ENCODE measurements around the gene IQGAP2. TPM values are rescaled to one million over a fixed set of nuclear protein-coding genes. Genes with fewer than 3 reads are reported as not detected.
A peak's percentile ranks its signal among the peaks of the same experiment; 100 is the strongest.

The IQGAP2 gene
- total RNA-seq, 3 donors from 2014 or later (not counting 1 experiment from before 2014, with no cell fraction given), result 172 to 218 (median 207) TPM

- H3K27me3 ChIP-seq (ENCODE audit: control insufficient read depth, insufficient read depth, low read length), result no peaks in the 10 kb centered on the region
- ATAC-seq (no peak), DNase-seq (no peak)
- no peak overlapping the region for H3K27ac ChIP-seq (ENCODE audit: low read length)
- peaks cover 30% of the 10 kb centered on the region for H3K36me3 Mint-ChIP-seq
- TF ChIP-seq, protein P1, sequence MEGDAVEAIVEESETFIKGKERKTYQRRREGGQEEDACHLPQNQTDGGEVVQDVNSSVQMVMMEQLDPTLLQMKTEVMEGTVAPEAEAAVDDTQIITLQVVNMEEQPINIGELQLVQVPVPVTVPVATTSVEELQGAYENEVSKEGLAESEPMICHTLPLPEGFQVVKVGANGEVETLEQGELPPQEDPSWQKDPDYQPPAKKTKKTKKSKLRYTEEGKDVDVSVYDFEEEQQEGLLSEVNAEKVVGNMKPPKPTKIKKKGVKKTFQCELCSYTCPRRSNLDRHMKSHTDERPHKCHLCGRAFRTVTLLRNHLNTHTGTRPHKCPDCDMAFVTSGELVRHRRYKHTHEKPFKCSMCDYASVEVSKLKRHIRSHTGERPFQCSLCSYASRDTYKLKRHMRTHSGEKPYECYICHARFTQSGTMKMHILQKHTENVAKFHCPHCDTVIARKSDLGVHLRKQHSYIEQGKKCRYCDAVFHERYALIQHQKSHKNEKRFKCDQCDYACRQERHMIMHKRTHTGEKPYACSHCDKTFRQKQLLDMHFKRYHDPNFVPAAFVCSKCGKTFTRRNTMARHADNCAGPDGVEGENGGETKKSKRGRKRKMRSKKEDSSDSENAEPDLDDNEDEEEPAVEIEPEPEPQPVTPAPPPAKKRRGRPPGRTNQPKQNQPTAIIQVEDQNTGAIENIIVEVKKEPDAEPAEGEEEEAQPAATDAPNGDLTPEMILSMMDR (IDR thresholded peaks at IDR 0.05), result no peak
- H3K36me3 ChIP-seq (ENCODE audit: control insufficient read depth, insufficient read depth, low read length), result peaks cover 61% of the 10 kb centered on the region
- no peaks in the 10 kb centered on the region for H3K9me3 ChIP-seq (ENCODE audit: control insufficient read depth, insufficient read depth, low read length)
- no peaks in the 10 kb centered on the region for H3K9me3 Mint-ChIP-seq
- peaks cover 11 to 26% of the 10 kb centered on the region in 2 donors for H3K4me1 Mint-ChIP-seq
- H3K4me3 Mint-ChIP-seq, result no peak overlapping the region
- no peak overlapping the region for H3K4me3 ChIP-seq (ENCODE audit: low read length)
- H3K4me1 ChIP-seq (ENCODE audit: control insufficient read depth, insufficient read depth, low read length), result no peaks in the 10 kb centered on the region
- H3K27me3 Mint-ChIP-seq (ENCODE audit: low read depth in 2 of 2), result no peaks in the 10 kb centered on the region
- intact Hi-C loops (cut with micrococcal nuclease), result no loop called here
- peak overlapping the region; percentile 8 to 52 for H3K27ac Mint-ChIP-seq
- 100% methylated on average over 2 of the region's 3 CpGs for WGBS (ENCODE audit: insufficient coverage)
These were observed 282.6 kb downstream of the IQGAP2 start for GRCh38 chr5:76685704-76686103.

DNA sequence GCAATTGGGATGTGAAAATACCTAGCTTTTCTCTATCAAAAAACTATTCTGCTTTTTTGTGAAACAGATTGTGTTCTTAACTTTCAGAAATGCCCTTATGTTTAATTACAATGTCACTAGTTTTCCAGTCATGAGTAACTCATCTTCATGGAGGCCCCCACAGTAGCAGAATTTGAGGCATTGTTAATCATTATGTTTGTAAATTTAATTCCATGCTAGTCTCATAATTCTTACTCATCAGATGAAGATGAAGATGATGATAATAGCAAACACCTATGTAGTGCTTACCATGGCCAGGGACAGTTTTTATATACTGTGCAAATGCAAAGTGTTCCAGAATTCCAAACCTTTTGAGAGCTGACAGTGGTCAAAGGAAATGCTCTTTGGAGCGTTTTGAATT lies 285.1 kb downstream of the IQGAP2 start:
- Histone ChIP-seq H3K27ac (ENCODE audit: low read length) (no peak overlapping the region), H3K27me3 (ENCODE audit: control insufficient read depth, insufficient read depth, low read length) (no peaks in the 10 kb centered on the region), H3K4me3 (ENCODE audit: low read length) (no peak overlapping the region), H3K36me3 (ENCODE audit: control insufficient read depth, insufficient read depth, low read length) (peaks cover 79% of the 10 kb centered on the region), H3K9me3 (ENCODE audit: control insufficient read depth, insufficient read depth, low read length) (no peaks in the 10 kb centered on the region), H3K4me1 (ENCODE audit: control insufficient read depth, insufficient read depth, low read length) (no peaks in the 10 kb centered on the region)
- WGBS (ENCODE audit: insufficient coverage), result 100% methylated on average over 1 of the region's 1 CpG
- Mint-ChIP-seq H3K36me3 (peaks cover 30% of the 10 kb centered on the region), H3K9me3 (no peaks in the 10 kb centered on the region), H3K27ac (peak overlapping the region in 1 of 2 donors; percentile 36), H3K27me3 (ENCODE audit: low read depth in 2 of 2) (no peaks in the 10 kb centered on the region), H3K4me3 (no peak overlapping the region), H3K4me1 (peaks cover 11 to 22% of the 10 kb centered on the region in 2 donors)
- DNase-seq (no peak), ATAC-seq (no peak)
- TF ChIP-seq, protein P1 (IDR thresholded peaks at IDR 0.05), result no peak
- intact Hi-C loops (cut with micrococcal nuclease), result no loop called here

DNA sequence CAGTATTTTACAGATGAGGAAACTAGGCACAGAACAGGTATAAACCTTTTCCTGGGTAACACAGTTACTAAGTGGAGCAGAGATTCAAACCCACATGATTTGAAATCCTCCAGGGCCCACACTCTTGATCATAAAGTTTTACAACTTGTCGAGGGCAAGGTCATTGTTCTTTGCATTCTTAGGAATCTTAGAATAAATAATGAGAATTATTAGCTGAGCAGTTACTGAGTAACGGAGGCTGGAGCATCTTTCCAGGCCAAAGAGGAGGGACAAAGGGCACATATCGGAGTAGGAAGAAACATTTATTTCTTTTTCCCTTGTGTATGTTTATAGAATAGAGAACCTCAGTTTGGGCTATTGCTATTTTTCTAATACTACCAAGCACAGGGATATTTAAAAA lies 285.8 kb downstream of the IQGAP2 start:
- H3K27me3 ChIP-seq (ENCODE audit: control insufficient read depth, insufficient read depth, low read length), result no peaks in the 10 kb centered on the region
- DNase-seq (no peak), ATAC-seq (no peak)
- TF ChIP-seq, protein P1 (IDR thresholded peaks at IDR 0.05), result no peak
- H3K4me3 Mint-ChIP-seq, result no peak overlapping the region
- H3K36me3 ChIP-seq (ENCODE audit: control insufficient read depth, insufficient read depth, low read length), result peaks cover 80% of the 10 kb centered on the region
- H3K27ac Mint-ChIP-seq, result no peak overlapping the region
- no peaks in the 10 kb centered on the region for H3K9me3 Mint-ChIP-seq
- no peaks in the 10 kb centered on the region for H3K4me1 ChIP-seq (ENCODE audit: control insufficient read depth, insufficient read depth, low read length)
- no peak overlapping the region for H3K27ac ChIP-seq (ENCODE audit: low read length)
- peaks cover 6 to 18% of the 10 kb centered on the region in 2 donors for H3K4me1 Mint-ChIP-seq
- WGBS (ENCODE audit: insufficient coverage), result 92% methylated on average over 3 of the region's 3 CpGs
- peaks cover 24% of the 10 kb centered on the region for H3K36me3 Mint-ChIP-seq
- no peak overlapping the region for H3K4me3 ChIP-seq (ENCODE audit: low read length)
- intact Hi-C loops (cut with micrococcal nuclease), result no loop called here
- no peaks in the 10 kb centered on the region for H3K27me3 Mint-ChIP-seq (ENCODE audit: low read depth in 2 of 2)
- H3K9me3 ChIP-seq (ENCODE audit: control insufficient read depth, insufficient read depth, low read length), result no peaks in the 10 kb centered on the region

DNA sequence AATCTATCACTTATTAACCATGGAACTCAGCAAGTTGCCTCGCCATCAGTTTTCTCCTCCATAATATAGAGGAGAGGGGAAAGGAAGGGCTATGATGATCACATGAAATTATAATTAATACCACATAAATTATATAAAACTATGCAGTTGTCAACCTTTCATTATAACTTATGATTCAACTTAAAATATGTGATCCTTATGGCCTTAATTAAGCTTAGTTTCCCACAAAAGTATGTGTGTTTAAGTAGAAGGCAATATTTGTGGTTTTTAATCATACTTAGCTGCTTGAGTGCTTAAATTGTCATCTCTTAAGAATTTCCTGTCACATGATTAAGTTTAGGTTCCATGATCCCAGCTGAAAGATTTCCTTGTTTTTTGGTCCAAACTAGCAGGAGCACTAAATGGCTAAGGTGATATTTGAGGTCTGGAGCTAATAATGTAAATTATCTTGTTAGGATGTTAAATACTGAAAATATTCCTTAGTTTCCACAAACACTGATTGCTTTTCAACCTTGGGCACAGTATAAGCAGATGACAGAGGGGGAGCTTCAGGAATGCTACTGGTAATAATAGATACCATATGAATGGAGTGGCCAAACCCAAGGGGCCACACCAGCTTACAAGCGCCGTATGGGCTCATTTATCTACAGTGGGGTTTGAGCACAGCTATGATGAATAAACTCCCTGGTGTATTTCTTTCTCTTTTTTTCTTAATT lies 286.4 kb downstream of the IQGAP2 start:
- WGBS (ENCODE audit: insufficient coverage), result 96% methylated on average over 2 of the region's 3 CpGs
- intact Hi-C loops (cut with micrococcal nuclease), result no loop called here
- DNase-seq, result no peak
- no peaks in the 10 kb centered on the region for H3K9me3 Mint-ChIP-seq
- peaks cover 6 to 13% of the 10 kb centered on the region in 2 donors for H3K4me1 Mint-ChIP-seq
- no peaks in the 10 kb centered on the region for H3K9me3 ChIP-seq (ENCODE audit: control insufficient read depth, insufficient read depth, low read length)
- H3K4me3 ChIP-seq (ENCODE audit: low read length), result no peak overlapping the region
- TF ChIP-seq, protein P1 (IDR thresholded peaks at IDR 0.05), result no peak
- no peaks in the 10 kb centered on the region for H3K4me1 ChIP-seq (ENCODE audit: control insufficient read depth, insufficient read depth, low read length)
- no peaks in the 10 kb centered on the region for H3K27me3 ChIP-seq (ENCODE audit: control insufficient read depth, insufficient read depth, low read length)
- H3K36me3 Mint-ChIP-seq, result peaks cover 18% of the 10 kb centered on the region
- peak overlapping the region; percentile 8 to 18 for H3K27ac Mint-ChIP-seq
- no peak overlapping the region for H3K4me3 Mint-ChIP-seq
- no peak overlapping the region for H3K27ac ChIP-seq (ENCODE audit: low read length)
- no peak for ATAC-seq
- H3K27me3 Mint-ChIP-seq (ENCODE audit: low read depth in 2 of 2), result no peaks in the 10 kb centered on the region
- H3K36me3 ChIP-seq (ENCODE audit: control insufficient read depth, insufficient read depth, low read length), result peaks cover 80% of the 10 kb centered on the region
